OCI-LY7 (cell line): Measurements from ENCODE around the gene CMTM7. TPM values are rescaled to one million over a fixed set of nuclear protein-coding genes. Genes with fewer than 3 reads are reported as not detected.

Experiments
- BruUV-seq: library from RNA; stranded (reverse); fragments of 400-500 nt; replicated peaks from 2 replicates; lab custom pipeline; 2021; lab: Mats Ljungman, UMichigan
- CTCF ChIA-PET: fragments of 300-600 bp; sonication (Branson Sonifier 250); formaldehyde crosslinking; loops from one replicate; lab custom pipeline; 2022; ENCODE audit warnings: antibody characterized with exemption; ENCODE audit not compliant: unreplicated experiment; lab: Charles Lee
- POLR2A ChIA-PET: fragments of 300-600 bp; sonication (Branson Sonifier 250); formaldehyde crosslinking; loops from one replicate; lab custom pipeline; 2022; ENCODE audit warnings: antibody characterized with exemption; lab: Charles Lee
- DNase-seq: peaks from one replicate; pipeline ENCODE4 v3.0.0-alpha.2; 2015; ENCODE audit warnings: low spot score
- H2AFZ ChIP-seq: fragments of 200-600 bp; sonication (generic), shearing (Covaris generic); 2 replicates; pipeline ENCODE4 v1.6.1; 2014; ENCODE audit warnings: mild to moderate bottlenecking, antibody characterized with exemption, low read length, moderate library complexity
- H3K27ac ChIP-seq: fragments of 200-600 bp; sonication (generic); 2 replicates; pipeline ENCODE4 v1.5.1; 2014; ENCODE audit warnings: mixed run types, low read depth, mild to moderate bottlenecking, moderate library complexity, low read length, inconsistent platforms; ENCODE audit not compliant: poor library complexity, severe bottlenecking
- H3K36me3 ChIP-seq: fragments of 200-600 bp; sonication (generic); 2 replicates; pipeline ENCODE4 v1.6.1; 2014; ENCODE audit warnings: mild to moderate bottlenecking, antibody characterized with exemption, low read length, moderate library complexity, mixed read lengths; ENCODE audit not compliant: insufficient read depth
- H3K4me1 ChIP-seq: fragments of 200-600 bp; sonication (generic); 2 replicates; pipeline ENCODE4 v1.5.1; 2014; ENCODE audit warnings: mild to moderate bottlenecking, low read length; ENCODE audit not compliant: insufficient read depth, poor library complexity, severe bottlenecking
- H3K4me2 ChIP-seq: fragments of 200-600 bp; sonication (generic); 2 replicates; pipeline ENCODE4 v1.6.1; 2014; ENCODE audit warnings: mild to moderate bottlenecking, low read length
- H3K4me3 ChIP-seq: fragments of 200-600 bp; sonication (generic); 2 replicates; pipeline ENCODE4 v1.5.1; 2014; ENCODE audit warnings: mild to moderate bottlenecking, low read depth, low read length; ENCODE audit not compliant: poor library complexity, severe bottlenecking
- H3K79me2 ChIP-seq: fragments of 200-600 bp; sonication (generic); 2 replicates; pipeline ENCODE4 v1.6.1; 2016; ENCODE audit warnings: low read depth, mild to moderate bottlenecking, low read length, moderate library complexity, mixed read lengths; ENCODE audit not compliant: insufficient read depth
- H3K9me2 ChIP-seq: fragments of 200-600 bp; sonication (generic); 2 replicates; pipeline ENCODE4 v1.6.1; 2016; ENCODE audit warnings: mild to moderate bottlenecking, low read length, mixed read lengths; ENCODE audit not compliant: insufficient read depth
- H3K9me3 ChIP-seq: fragments of 200-600 bp; sonication (generic); 2 replicates; pipeline ENCODE4 v1.6.1; 2014; ENCODE audit warnings: mild to moderate bottlenecking, mixed run types, low read length, mixed read lengths
- H4K20me1 ChIP-seq: fragments of 200-600 bp; sonication (generic); 2 replicates; pipeline ENCODE4 v1.6.1; 2014; ENCODE audit warnings: mild to moderate bottlenecking, antibody characterized with exemption, low read length, moderate library complexity, mixed read lengths; ENCODE audit not compliant: insufficient read depth
- EZH2phosphoT487 ChIP-seq: fragments of 200-600 bp; sonication (generic); IDR thresholded peaks from 2 replicates; pipeline ENCODE4 v1.6.1; 2018; ENCODE audit warnings: low read depth, borderline replicate concordance, mild to moderate bottlenecking, mixed run types, antibody characterized with exemption, low read length, moderate library complexity, mixed read lengths
- intact Hi-C: fragments of 100-400 bp; cut with micrococcal nuclease; formaldehyde crosslinking; loops from one replicate; pipeline ENCODE4 v1.10.0; 2022; ENCODE audit not compliant: unreplicated experiment
- total RNA-seq, 2 experiments: library from RNA; depleted of rRNA in 1 of 2; stranded (reverse); fragments of >200 nt in 1 of 2; shearing (Covaris generic) in 1 of 2; gene quantifications; 2 replicates each; pipeline ENCODE4 v1.2.3, GENCODE V29; 2014 to 2022
- TF ChIP-seq, protein P1 (sequence below): fragments of 200-600 bp; sonication (generic); conservative IDR thresholded peaks from 2 replicates; pipeline ENCODE4 v1.5.1; 2014; ENCODE audit warnings: mild to moderate bottlenecking, antibody characterized with exemption, low read length, moderate library complexity, mixed read lengths

CMTM7 gene
- total RNA-seq, 2 experiments from 2014 or later: 16.0 to 19.0 TPM

DNA sequence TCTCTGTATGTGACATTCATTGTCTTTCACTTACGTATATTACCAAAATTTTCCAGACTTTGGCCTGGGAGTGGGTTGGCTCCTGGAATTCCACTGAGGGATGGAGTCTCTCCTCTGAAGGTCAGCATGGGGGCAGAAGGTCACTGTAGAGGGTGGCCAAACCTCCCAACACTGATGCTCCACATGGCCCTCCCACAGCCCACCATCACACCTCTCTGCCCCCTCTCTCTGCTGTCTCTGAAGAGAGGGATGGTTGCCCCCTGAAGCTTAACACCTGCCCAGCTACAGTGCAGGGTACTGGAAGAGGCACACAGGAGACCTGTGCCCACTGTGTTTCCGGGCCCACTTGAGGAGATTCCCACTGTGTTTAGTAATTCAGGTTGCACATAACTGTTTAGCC lies 58.8 kb downstream of the CMTM7 start:
- H3K9me2 ChIP-seq: no peaks in the 10 kb centered on the region
- no peaks in the 10 kb centered on the region; the same call in 1 of the 2 replicates for H3K9me3 ChIP-seq
- peak overlapping the region; percentile 53 for H3K4me2 ChIP-seq
- H3K79me2 ChIP-seq: no peaks in the 10 kb centered on the region
- peaks cover 34% of the 10 kb centered on the region for H3K4me1 ChIP-seq
- BruUV-seq: no TSS peak
- H3K36me3 ChIP-seq: peaks cover 19% of the 10 kb centered on the region; the same call in 1 of the 2 replicates
- ChIA-PET CTCF (interaction anchor here (0.7 to 1.9 kb wide), 2 partner anchors 10 to 27 kb away, joined by 3 to 4 read pairs; no protein-coding TSS in a partner anchor), POLR2A (interaction anchor here (0.6 to 4.3 kb wide), 5 partner anchors 9 to 236 kb away, joined by 3 to 18 read pairs (median 4); no protein-coding TSS in a partner anchor)
- no peak for TF ChIP-seq EZH2phosphoT487
- TF ChIP-seq, protein P1, sequence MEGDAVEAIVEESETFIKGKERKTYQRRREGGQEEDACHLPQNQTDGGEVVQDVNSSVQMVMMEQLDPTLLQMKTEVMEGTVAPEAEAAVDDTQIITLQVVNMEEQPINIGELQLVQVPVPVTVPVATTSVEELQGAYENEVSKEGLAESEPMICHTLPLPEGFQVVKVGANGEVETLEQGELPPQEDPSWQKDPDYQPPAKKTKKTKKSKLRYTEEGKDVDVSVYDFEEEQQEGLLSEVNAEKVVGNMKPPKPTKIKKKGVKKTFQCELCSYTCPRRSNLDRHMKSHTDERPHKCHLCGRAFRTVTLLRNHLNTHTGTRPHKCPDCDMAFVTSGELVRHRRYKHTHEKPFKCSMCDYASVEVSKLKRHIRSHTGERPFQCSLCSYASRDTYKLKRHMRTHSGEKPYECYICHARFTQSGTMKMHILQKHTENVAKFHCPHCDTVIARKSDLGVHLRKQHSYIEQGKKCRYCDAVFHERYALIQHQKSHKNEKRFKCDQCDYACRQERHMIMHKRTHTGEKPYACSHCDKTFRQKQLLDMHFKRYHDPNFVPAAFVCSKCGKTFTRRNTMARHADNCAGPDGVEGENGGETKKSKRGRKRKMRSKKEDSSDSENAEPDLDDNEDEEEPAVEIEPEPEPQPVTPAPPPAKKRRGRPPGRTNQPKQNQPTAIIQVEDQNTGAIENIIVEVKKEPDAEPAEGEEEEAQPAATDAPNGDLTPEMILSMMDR: no peak
- no peak overlapping the region for H3K27ac ChIP-seq
- DNase-seq: no peak
- no peaks in the 10 kb centered on the region for H4K20me1 ChIP-seq
- H3K4me3 ChIP-seq: no peak overlapping the region
- intact Hi-C loops: no loop called here
- H2AFZ ChIP-seq: no peak overlapping the region

DNA sequence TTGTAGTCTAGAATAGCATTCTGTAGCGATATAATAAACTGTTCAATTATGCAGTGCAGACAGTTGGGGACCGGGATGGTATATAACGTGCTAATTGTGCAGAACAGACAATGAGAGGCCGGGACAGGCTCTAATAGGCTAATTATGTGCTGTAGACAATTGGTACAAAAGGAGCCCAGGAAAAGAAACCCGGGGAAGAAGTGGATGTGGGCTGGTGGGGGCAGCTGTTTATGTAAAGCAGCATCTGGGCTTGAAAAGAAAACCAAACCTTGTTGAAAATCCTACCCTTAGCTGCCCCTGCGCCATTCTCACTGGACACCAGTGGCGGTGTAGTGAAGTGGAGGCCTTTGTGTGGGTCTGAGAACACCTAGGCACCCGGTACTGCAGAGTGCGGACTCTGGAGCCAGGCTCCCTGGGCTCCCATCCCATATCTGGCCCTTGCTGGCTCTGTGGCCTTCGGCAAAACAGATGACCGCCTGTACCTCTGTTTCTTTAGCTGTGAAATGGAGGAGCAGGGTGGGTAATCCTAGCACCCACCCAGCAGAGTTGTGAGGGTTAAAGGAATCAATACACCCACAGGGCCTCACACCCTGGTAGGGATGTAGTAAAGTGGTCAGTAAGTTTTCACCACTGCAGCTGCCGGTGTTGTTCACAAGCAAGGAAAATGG lies 59.5 kb downstream of the CMTM7 start:
- ChIA-PET POLR2A (interaction anchor here (0.6 to 4.3 kb wide), 5 partner anchors 10 to 378 kb away, joined by 3 to 18 read pairs (median 3); no protein-coding TSS in a partner anchor), CTCF (interaction anchor here (0.7 kb wide), 1 partner anchor 11 kb away, joined by 3 read pairs; no protein-coding TSS in a partner anchor)
- Histone ChIP-seq H3K9me3 (no peaks in the 10 kb centered on the region), H3K9me2 (no peaks in the 10 kb centered on the region), H3K4me2 (peak overlapping the region; percentile 53), H3K79me2 (no peaks in the 10 kb centered on the region), H3K36me3 (peaks cover 13% of the 10 kb centered on the region; the same call in 1 of the 2 replicates), H3K4me1 (peaks cover 41% of the 10 kb centered on the region), H2AFZ (no peak overlapping the region), H3K4me3 (no peak overlapping the region), H3K27ac (no peak overlapping the region), H4K20me1 (no peaks in the 10 kb centered on the region)
- peak; percentile 29 for DNase-seq
- BruUV-seq: no TSS peak
- intact Hi-C loops: no loop called here
- TF ChIP-seq, protein P1: no peak
- TF ChIP-seq EZH2phosphoT487: no peak

DNA sequence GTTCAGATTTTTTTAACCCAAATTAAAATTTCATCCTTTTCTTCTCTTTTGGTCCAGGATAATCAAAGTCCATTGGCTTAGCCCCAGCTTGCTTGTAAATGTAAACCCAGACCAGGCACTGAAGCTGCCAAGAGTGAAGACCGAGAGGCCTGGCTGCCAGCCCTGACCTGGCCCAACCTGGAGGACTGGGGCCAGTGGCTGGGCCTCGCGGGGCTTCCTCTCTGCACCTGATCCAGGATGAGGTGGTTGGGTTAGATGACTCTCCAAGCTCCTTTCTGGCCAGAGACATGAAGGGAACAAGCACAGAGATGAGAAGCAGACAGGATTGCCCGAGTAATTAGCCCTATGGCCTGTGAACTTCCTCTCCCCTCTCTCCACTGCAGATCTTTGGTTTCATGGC lies 60.4 kb downstream of the CMTM7 start:
- Histone ChIP-seq H3K9me3 (no peaks in the 10 kb centered on the region), H2AFZ (no peak overlapping the region), H3K9me2 (no peaks in the 10 kb centered on the region), H3K27ac (no peak overlapping the region), H3K4me1 (peaks cover 50% of the 10 kb centered on the region), H3K4me2 (no peak overlapping the region), H3K36me3 (peaks cover 7% of the 10 kb centered on the region; the same call in 1 of the 2 replicates), H4K20me1 (no peaks in the 10 kb centered on the region), H3K4me3 (no peak overlapping the region), H3K79me2 (no peaks in the 10 kb centered on the region)
- no TSS peak for BruUV-seq
- intact Hi-C loops: no loop called here
- ChIA-PET POLR2A (interaction anchor here (0.6 to 4.3 kb wide), 4 partner anchors 11 to 377 kb away, joined by 3 to 18 read pairs (median 3); no protein-coding TSS in a partner anchor), CTCF (no interaction called here)
- DNase-seq: no peak
- TF ChIP-seq, protein P1: no peak
- TF ChIP-seq EZH2phosphoT487: no peak
